ENCODE data around the gene SNX8. TPM values are rescaled to one million over a fixed set of nuclear protein-coding genes. Genes with fewer than 3 reads are reported as not detected.

The SNX8 gene
- total and polyA plus RNA-seq, 9 of the 15 experiments (the other 6 are each of a cell fraction or from before 2014, with no cell fraction given): 2.7 to 51.6 (median 16.9) TPM

- intact Hi-C loops (cut with micrococcal nuclease): no loop called here
- Histone ChIP-seq H3K27me3 (ENCODE audit: control insufficient read depth in 2 of 2, insufficient read depth in 2 of 2, low read length in 2 of 2) (no peaks in the 10 kb centered on the region), H3K79me2 (ENCODE audit: control insufficient read depth, insufficient read depth, low read length) (peaks cover 11% of the 10 kb centered on the region; the same call in 2 of the 3 replicates), H3K36me3 (ENCODE audit: control insufficient read depth, insufficient read depth, low read length) (peaks cover 23% of the 10 kb centered on the region; the same call in 1 of the 3 replicates), H3K9me1 (ENCODE audit: control insufficient read depth, insufficient read depth, low read length) (no peaks in the 10 kb centered on the region), H3K9me3 (replicated peaks; ENCODE audit: control insufficient read depth, insufficient read depth, low read depth, low read length) (no peaks in the 10 kb centered on the region), H3K4me3 (no peak overlapping the region), H3K27ac (ENCODE audit: extremely low read depth, low read depth, low read length) (no peak overlapping the region), H4K20me1 (replicated peaks; ENCODE audit: control insufficient read depth, insufficient read depth, low read length) (no peaks in the 10 kb centered on the region), H3K9ac (ENCODE audit: insufficient read depth in 1 of 2, low read depth in 2 of 2, low read length in 2 of 2) (peak overlapping the region in 1 of 2 experiments; percentile 61; a peak in 1 of 4 replicates), H3K4me1 (replicated peaks in 1 of 2; ENCODE audit: control insufficient read depth in 2 of 2, insufficient read depth in 2 of 2, low read length in 2 of 2) (peaks cover 17 to 54% of the 10 kb centered on the region in 2 experiments; a peak in 3 of 5 replicates), H3K4me2 (ENCODE audit: insufficient read depth, low read length) (no peak overlapping the region), H2AFZ (ENCODE audit: low read depth, low read length) (no peak overlapping the region)
- peak; percentile 77 for ATAC-seq
- peak; percentile 40 for FAIRE-seq
- in situ Hi-C loops (cut with MboI): loop anchor here (5.0 kb wide), 1 partner anchor 100 kb away; no protein-coding TSS in a partner anchor
- CTCF ChIA-PET (ENCODE audit: low intra/inter-chr PET ratio): interaction anchor here (0.9 kb wide), 2 partner anchors 100 to 101 kb away, joined by 4 to 6 read pairs; no protein-coding TSS in a partner anchor
- WGBS (ENCODE audit: insufficient coverage, low coverage, missing lambda C conversion rate): 65% methylated on average over 23 of the region's 36 CpGs
- POLR2A ChIA-PET: interaction anchor here (0.5 to 2.5 kb wide), 2 partner anchors 12 to 60 kb away, joined by 3 to 9 read pairs; no protein-coding TSS in a partner anchor
- DNase-seq (ENCODE audit: extremely low read depth in 1 of 4, low spot score in 3 of 4): peak; percentile 62 to 78 (median 72)
- no TSS peak for BruUV-seq (replicated peaks)
- TF ChIP-seq FIP1L1 (IDR thresholded peaks at IDR 0.05; ENCODE audit: low read depth, low read length, poor library complexity, severe bottlenecking) (no peak), GATA2 (CRISPR knock-in tag; IDR thresholded peaks at IDR 0.05) (no peak), PRDM10 (IDR thresholded peaks at IDR 0.05; ENCODE audit: partially characterized antibody) (peak; percentile 37), REST (IDR thresholded peaks at IDR 0.05; ENCODE audit: borderline replicate concordance) (peak; percentile 73), REST (CRISPR knock-in tag; IDR thresholded peaks at IDR 0.05; ENCODE audit: low read depth) (no peak), ZNF124 (CRISPR knock-in tag; IDR thresholded peaks at IDR 0.05) (no peak), TCF7L2 (IDR thresholded peaks at IDR 0.05; ENCODE audit: low read depth, low read length) (no peak)
These were observed 66.9 kb downstream of the SNX8 start for GRCh38 chr7:2247141-2247995.

Data from K562 (cell line).